SU-DHL-6 (cell line): ENCODE data around the gene UBFD1.

ENCODE experiments used
- CTCF ChIP-seq: fragments of 200-600 bp; sonication (generic); IDR thresholded peaks from one replicate; pipeline ENCODE4 v1.5.1; 2017; ENCODE audit warnings: antibody characterized with exemption, mild to moderate bottlenecking, low read length, moderate library complexity; ENCODE audit not compliant: insufficient read depth, poor library complexity, severe bottlenecking
- EZH2phosphoT487 ChIP-seq: fragments of 200-600 bp; sonication (generic), shearing (Covaris generic); conservative IDR thresholded peaks from 2 replicates; pipeline ENCODE4 v1.6.1; 2018; ENCODE audit warnings: mild to moderate bottlenecking, antibody characterized with exemption, low read length, moderate library complexity, mixed read lengths

DNA sequence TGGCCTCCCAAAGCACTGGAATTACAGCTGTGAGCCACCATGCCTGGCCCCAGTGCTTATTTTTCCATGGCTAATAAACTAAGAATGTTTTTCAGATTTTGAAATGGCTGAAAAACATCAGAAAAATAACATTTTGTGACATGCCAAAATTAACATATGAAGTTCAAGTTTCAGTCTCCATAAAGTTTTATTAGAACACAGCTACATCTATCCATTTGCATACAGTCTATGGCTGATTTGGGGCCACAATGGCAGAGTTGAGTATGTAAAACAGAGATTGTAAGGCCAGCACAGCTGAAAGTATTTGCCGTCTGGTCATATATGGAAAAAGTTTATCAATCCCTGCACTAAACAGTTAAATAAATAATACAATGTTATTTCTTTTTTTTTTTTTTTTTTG, 52.4 kb downstream of the UBFD1 start:
- no peak for TF ChIP-seq CTCF
- TF ChIP-seq EZH2phosphoT487: no peak
